ENCODE data around the gene PIEZO2.

Gene PIEZO2

GRCh38 chr18:11112286-11112685 lies 37.1 kb downstream of the PIEZO2 start:
- TF ChIP-seq CTCF (IDR thresholded peaks at IDR 0.05; ENCODE audit: insufficient read depth, missing control alignments) = no peak
- no peak for FAIRE-seq
- DNase-seq (ENCODE audit: insufficient read length, low spot score) = no peak

- no peak for FAIRE-seq
- no peak for TF ChIP-seq CTCF (IDR thresholded peaks at IDR 0.05; ENCODE audit: insufficient read depth, missing control alignments)
- DNase-seq (ENCODE audit: insufficient read length, low spot score) = no peak
Observed at GRCh38 chr18:11110509-11110908, 38.9 kb downstream of the PIEZO2 start.

GRCh38 chr18:11108947-11109346 lies 40.4 kb downstream of the PIEZO2 start:
- FAIRE-seq = no peak
- TF ChIP-seq CTCF (IDR thresholded peaks at IDR 0.05; ENCODE audit: insufficient read depth, missing control alignments) = no peak

GRCh38 chr18:11106894-11107293 lies 42.5 kb downstream of the PIEZO2 start:
- FAIRE-seq = no peak
- DNase-seq (ENCODE audit: insufficient read length, low spot score) = no peak
- TF ChIP-seq CTCF (IDR thresholded peaks at IDR 0.05; ENCODE audit: insufficient read depth, missing control alignments) = no peak

More at GRCh38 chr18:11108947-11109346, 40.4 kb downstream of the PIEZO2 start:
- DNase-seq (ENCODE audit: insufficient read length, low spot score) = no peak

- FAIRE-seq (no peak), DNase-seq (ENCODE audit: insufficient read length, low spot score) (no peak)
Observed at GRCh38 chr18:11105463-11105862, 43.9 kb downstream of the PIEZO2 start.

GRCh38 chr18:11104307-11104706 lies 45.1 kb downstream of the PIEZO2 start:
- no peak for TF ChIP-seq CTCF (IDR thresholded peaks at IDR 0.05; ENCODE audit: insufficient read depth, missing control alignments)
- no peak for FAIRE-seq

More at GRCh38 chr18:11105463-11105862, 43.9 kb downstream of the PIEZO2 start:
- no peak for TF ChIP-seq CTCF (IDR thresholded peaks at IDR 0.05; ENCODE audit: insufficient read depth, missing control alignments)

GRCh38 chr18:11096839-11097750 lies 52.3 kb downstream of the PIEZO2 start:
- TF ChIP-seq CTCF (IDR thresholded peaks at IDR 0.05; ENCODE audit: insufficient read depth, missing control alignments) = no peak
- FAIRE-seq (no peak), DNase-seq (ENCODE audit: insufficient read length, low spot score) (no peak)

More at GRCh38 chr18:11104307-11104706, 45.1 kb downstream of the PIEZO2 start:
- DNase-seq (ENCODE audit: insufficient read length, low spot score) = no peak

Data from D721Med (cell line).